Neural crest cell (in vitro differentiated cells): ENCODE data around the gene FNDC3B. TPM values are rescaled to one million over a fixed set of nuclear protein-coding genes. Genes with fewer than 3 reads are reported as not detected.
A peak's percentile ranks its signal among the peaks of the same experiment; 100 is the strongest.

Experiments used
- DNase-seq: peaks from one replicate; pipeline ENCODE4 v3.0.0; 2021; ENCODE audit warnings: low read depth, mixed read lengths, low spot score
- H3K27ac Mint-ChIP-seq: one replicate; pipeline ENCODE4 v1.8.0; 2021; ENCODE audit warnings: mild to moderate bottlenecking, mixed read lengths; ENCODE audit not compliant: unreplicated experiment
- H3K27me3 Mint-ChIP-seq: 2 replicates; pipeline ENCODE4 v1.8.0; 2021; ENCODE audit warnings: low read depth, mild to moderate bottlenecking, mixed read lengths
- H3K36me3 Mint-ChIP-seq: 2 replicates; pipeline ENCODE4 v1.8.0; 2021; ENCODE audit warnings: low read depth, mild to moderate bottlenecking, mixed read lengths
- H3K4me1 Mint-ChIP-seq: 2 replicates; pipeline ENCODE4 v1.8.0; 2021; ENCODE audit warnings: mixed read lengths
- H3K4me3 Mint-ChIP-seq: one replicate; pipeline ENCODE4 v1.8.0; 2021; ENCODE audit warnings: mild to moderate bottlenecking, mixed read lengths
- H3K9me3 Mint-ChIP-seq: 2 replicates; pipeline ENCODE4 v1.8.0; 2021; ENCODE audit warnings: mixed read lengths
- CTCF ChIP-seq: fragments of 200-600 bp; sonication (generic); conservative IDR thresholded peaks from 2 replicates; pipeline ENCODE4 v1.5.0; 2021; ENCODE audit warnings: antibody characterized with exemption, mild to moderate bottlenecking
- total RNA-seq: library from RNA; stranded (reverse); gene quantifications from 2 replicates; pipeline ENCODE4 v1.2.1, GENCODE V29; 2021

Gene FNDC3B
- total RNA-seq, 1 donor from 2014 or later, result 41.5 TPM

GRCh38 chr3:172258624-172259023 is 219.2 kb downstream of the FNDC3B start:
- Mint-ChIP-seq H3K27ac (peak overlapping the region; percentile 39), H3K4me3 (no peak overlapping the region), H3K9me3 (no peaks in the 10 kb centered on the region), H3K36me3 (peaks cover 8% of the 10 kb centered on the region), H3K4me1 (peaks cover 36% of the 10 kb centered on the region), H3K27me3 (no peaks in the 10 kb centered on the region)
- no peak for TF ChIP-seq CTCF
- DNase-seq, result no peak

- Mint-ChIP-seq H3K4me3 (peak overlapping the region; percentile 1), H3K9me3 (no peaks in the 10 kb centered on the region), H3K36me3 (peaks cover 8% of the 10 kb centered on the region), H3K4me1 (peaks cover 36% of the 10 kb centered on the region), H3K27me3 (no peaks in the 10 kb centered on the region), H3K27ac (no peak overlapping the region)
- no peak for TF ChIP-seq CTCF
- no peak for DNase-seq
Observed at GRCh38 chr3:172259111-172259541, 219.7 kb downstream of the FNDC3B start.

GRCh38 chr3:172259726-172260248 is 220.4 kb downstream of the FNDC3B start:
- peaks cover 36% of the 10 kb centered on the region for H3K4me1 Mint-ChIP-seq
- H3K27me3 Mint-ChIP-seq, result no peaks in the 10 kb centered on the region
- DNase-seq, result no peak
- TF ChIP-seq CTCF, result no peak
- H3K27ac Mint-ChIP-seq, result no peak overlapping the region
- no peak overlapping the region for H3K4me3 Mint-ChIP-seq
- H3K36me3 Mint-ChIP-seq, result peaks cover 10% of the 10 kb centered on the region
- H3K9me3 Mint-ChIP-seq, result no peaks in the 10 kb centered on the region

- DNase-seq, result no peak
- H3K36me3 Mint-ChIP-seq, result peaks cover 10% of the 10 kb centered on the region
- no peak for TF ChIP-seq CTCF
- peak overlapping the region; percentile 10 for H3K27ac Mint-ChIP-seq
- no peak overlapping the region for H3K4me3 Mint-ChIP-seq
- no peaks in the 10 kb centered on the region for H3K27me3 Mint-ChIP-seq
- H3K9me3 Mint-ChIP-seq, result no peaks in the 10 kb centered on the region
- peaks cover 36% of the 10 kb centered on the region for H3K4me1 Mint-ChIP-seq
Observed at GRCh38 chr3:172260381-172260780, 221.0 kb downstream of the FNDC3B start.

- no peak for DNase-seq
- no peak overlapping the region for H3K4me3 Mint-ChIP-seq
Observed at GRCh38 chr3:172261054-172261453, 221.7 kb downstream of the FNDC3B start.

More at GRCh38 chr3:172261054-172261453, 221.7 kb downstream of the FNDC3B start:
- Mint-ChIP-seq H3K36me3 (peaks cover 10% of the 10 kb centered on the region), H3K27ac (peak overlapping the region; percentile 21), H3K4me1 (peaks cover 42% of the 10 kb centered on the region), H3K9me3 (no peaks in the 10 kb centered on the region), H3K27me3 (no peaks in the 10 kb centered on the region)
- TF ChIP-seq CTCF, result no peak
